SK-N-MC (cell line): ENCODE measurements around the gene MYF6.

Experiments
- DNase-seq: peaks from one replicate; pipeline ENCODE4 v3.0.0-alpha.2; 2011; ENCODE audit warnings: low read depth, low spot score
- H3K27ac ChIP-seq: fragments of 200-600 bp; sonication (generic); 2 replicates; pipeline ENCODE4 v1.5.1; 2016; ENCODE audit warnings: mixed run types
- H3K36me3 ChIP-seq: fragments of 200-600 bp; sonication (generic); 2 replicates; pipeline ENCODE4 v1.6.1; 2017; ENCODE audit warnings: antibody characterized with exemption, low read length, mixed read lengths; ENCODE audit not compliant: insufficient read depth
- H3K4me3 ChIP-seq: fragments of 200-600 bp; sonication (generic); 2 replicates; pipeline ENCODE4 v1.5.1; 2016
- H3K9ac ChIP-seq: fragments of 200-600 bp; sonication (generic); 2 replicates; pipeline ENCODE4 v1.8.0; 2017; ENCODE audit warnings: mixed run types, mixed read lengths; ENCODE audit not compliant: insufficient read length
- H3K9me3 ChIP-seq: fragments of 200-600 bp; sonication (generic); 2 replicates; pipeline ENCODE4 v1.6.1; 2017; ENCODE audit warnings: low read depth, mild to moderate bottlenecking, antibody characterized with exemption, low read length, moderate library complexity, mixed read lengths
- EZH2 ChIP-seq: fragments of 200-600 bp; sonication (generic); IDR thresholded peaks from one replicate; pipeline ENCODE4 v1.6.1; 2017; ENCODE audit warnings: antibody characterized with exemption
- FOXP2 ChIP-seq: optimal IDR thresholded peaks from 2 replicates; pipeline ENCODE3; 2011; ENCODE audit warnings: mild to moderate bottlenecking, moderate library complexity; ENCODE audit not compliant: insufficient read depth; ENCODE audit errors: extremely low read length, control extremely low read depth
- POLR2AphosphoS5 ChIP-seq: IDR thresholded peaks from 2 replicates; pipeline ENCODE4 v1.6.1; 2012; ENCODE audit warnings: mild to moderate bottlenecking, low read depth, low read length, borderline replicate concordance

The MYF6 gene

DNA sequence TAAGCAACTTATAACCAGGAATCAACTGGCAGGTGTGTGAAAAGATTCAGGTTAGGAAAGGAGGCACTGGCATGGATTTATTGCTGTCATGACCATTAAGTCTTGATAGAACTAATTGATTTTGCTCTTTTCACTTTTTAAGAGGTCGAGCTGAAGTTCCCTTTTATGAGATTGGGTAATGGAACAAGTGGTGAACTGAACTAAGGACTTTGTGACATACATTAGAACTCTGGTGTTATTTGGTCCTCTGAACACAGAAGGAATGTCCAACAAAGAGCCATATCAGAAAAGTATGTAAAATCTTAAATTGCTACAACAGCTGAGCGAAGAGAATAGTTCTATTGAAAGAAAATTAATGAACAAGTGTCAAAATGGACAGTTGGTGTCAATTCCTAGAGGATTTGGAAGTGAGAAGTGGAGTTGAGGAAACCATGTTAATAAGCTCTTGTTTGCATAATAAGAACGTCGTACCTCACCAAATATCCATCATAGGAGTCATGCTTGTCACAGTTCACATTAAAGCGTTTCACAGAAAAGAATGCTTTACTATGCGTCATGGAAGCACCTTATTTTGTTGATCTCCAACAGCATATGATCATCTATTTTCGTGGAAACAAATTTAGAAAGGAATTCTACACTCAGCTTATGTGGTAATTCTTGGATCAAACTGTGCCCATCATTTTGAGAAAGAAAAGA, 8.4 kb upstream of the MYF6 start:
- Histone ChIP-seq H3K27ac (no peak overlapping the region), H3K4me3 (no peak overlapping the region), H3K9ac (no peak overlapping the region), H3K9me3 (no peaks in the 10 kb centered on the region), H3K36me3 (no peaks in the 10 kb centered on the region)
- no peak for DNase-seq
- TF ChIP-seq FOXP2 (no peak), EZH2 (no peak), POLR2AphosphoS5 (no peak)

GRCh38 chr12:80700327-80700726, 7.1 kb upstream of the MYF6 start:
- no peak for DNase-seq
- no peak for TF ChIP-seq FOXP2
- no peak for TF ChIP-seq POLR2AphosphoS5
- no peak for TF ChIP-seq EZH2
- Histone ChIP-seq H3K4me3 (no peak overlapping the region), H3K27ac (no peak overlapping the region), H3K9ac (no peak overlapping the region), H3K36me3 (no peaks in the 10 kb centered on the region), H3K9me3 (no peaks in the 10 kb centered on the region)

DNA sequence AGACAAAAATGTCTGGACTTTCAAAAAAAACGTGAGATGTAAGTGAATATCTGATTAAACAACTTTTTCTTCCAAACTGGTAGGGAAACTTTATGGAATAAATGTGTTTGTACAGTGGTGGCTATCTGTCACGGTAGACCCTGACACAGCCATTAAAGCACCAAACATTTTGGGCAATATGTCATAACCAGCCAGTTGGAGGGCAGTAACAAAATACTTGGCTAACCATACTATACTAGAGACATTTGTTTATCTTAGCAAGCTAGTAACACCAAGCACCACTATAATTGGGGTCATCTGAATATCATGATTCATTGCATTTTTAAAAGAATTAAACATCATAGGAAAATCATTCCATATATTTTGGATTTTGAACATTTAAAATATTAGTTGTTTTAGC, 6.0 kb upstream of the MYF6 start:
- DNase-seq: no peak
- no peak overlapping the region for H3K27ac ChIP-seq

GRCh38 chr12:80702889-80703805, 4.3 kb upstream of the MYF6 start:
- no peak for TF ChIP-seq POLR2AphosphoS5
- no peak for TF ChIP-seq EZH2
- TF ChIP-seq FOXP2: no peak
- Histone ChIP-seq H3K9ac (no peak overlapping the region), H3K36me3 (no peaks in the 10 kb centered on the region), H3K27ac (no peak overlapping the region), H3K4me3 (no peak overlapping the region), H3K9me3 (no peaks in the 10 kb centered on the region)
- no peak for DNase-seq

More for the DNA sequence above, 6.0 kb upstream of the MYF6 start:
- H3K9me3 ChIP-seq: no peaks in the 10 kb centered on the region
- TF ChIP-seq EZH2: no peak
- TF ChIP-seq POLR2AphosphoS5: no peak
- TF ChIP-seq FOXP2: no peak
- H3K9ac ChIP-seq: no peak overlapping the region
- H3K36me3 ChIP-seq: no peaks in the 10 kb centered on the region
- H3K4me3 ChIP-seq: no peak overlapping the region

- TF ChIP-seq POLR2AphosphoS5 (no peak), EZH2 (no peak), FOXP2 (no peak)
- no peak for DNase-seq
- no peak overlapping the region for H3K9ac ChIP-seq
Observed at GRCh38 chr12:80704420-80704819, 3.0 kb upstream of the MYF6 start.

GRCh38 chr12:80707830-80708258, 410 bp downstream of the MYF6 start:
- no peak for DNase-seq
- Histone ChIP-seq H3K9me3 (no peaks in the 10 kb centered on the region), H3K27ac (no peak overlapping the region), H3K4me3 (no peak overlapping the region), H3K36me3 (no peaks in the 10 kb centered on the region), H3K9ac (no peak overlapping the region)
- TF ChIP-seq EZH2 (no peak), FOXP2 (no peak), POLR2AphosphoS5 (no peak)

More at GRCh38 chr12:80704420-80704819, 3.0 kb upstream of the MYF6 start:
- Histone ChIP-seq H3K4me3 (no peak overlapping the region), H3K36me3 (no peaks in the 10 kb centered on the region), H3K9me3 (no peaks in the 10 kb centered on the region), H3K27ac (no peak overlapping the region)

DNA sequence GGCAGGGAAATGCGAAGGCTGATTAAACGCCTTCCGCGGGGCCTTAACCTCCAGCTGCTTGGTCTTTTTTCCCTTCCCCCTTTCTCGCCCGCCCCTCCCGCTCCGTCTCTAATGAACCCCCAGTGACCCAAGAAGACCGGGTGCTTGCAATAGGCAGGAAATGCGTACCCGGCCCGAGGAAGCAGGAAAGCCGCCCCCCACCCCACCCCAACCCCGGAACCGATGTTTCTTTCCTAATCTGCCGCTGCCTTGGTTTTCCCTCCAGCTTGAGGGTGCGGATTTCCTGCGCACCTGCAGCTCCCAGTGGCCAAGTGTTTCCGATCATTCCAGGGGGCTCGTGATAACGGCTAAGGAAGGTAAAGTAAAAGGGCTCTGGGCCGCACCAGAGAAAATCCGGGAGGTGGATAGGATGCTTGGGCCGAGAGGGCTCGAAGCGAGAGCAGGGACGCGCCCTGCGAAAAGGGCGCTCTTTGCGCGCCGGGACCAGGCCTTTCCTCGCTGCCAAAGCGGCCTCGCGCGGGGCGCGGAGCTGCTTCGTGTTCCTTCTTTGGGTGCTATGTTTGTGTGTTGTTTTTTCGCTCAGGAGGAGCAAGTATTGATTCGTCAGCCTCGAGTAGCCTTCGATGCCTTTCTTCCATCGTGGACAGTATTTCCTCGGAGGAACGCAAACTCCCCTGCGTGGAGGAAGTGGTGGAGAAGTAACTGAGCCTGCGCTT, 983 bp downstream of the MYF6 start:
- Histone ChIP-seq H3K9ac (no peak overlapping the region), H3K4me3 (no peak overlapping the region), H3K27ac (no peak overlapping the region), H3K9me3 (no peaks in the 10 kb centered on the region), H3K36me3 (no peaks in the 10 kb centered on the region)
- no peak for DNase-seq
- TF ChIP-seq EZH2 (no peak), FOXP2 (no peak), POLR2AphosphoS5 (no peak)

- Histone ChIP-seq H3K9me3 (no peaks in the 10 kb centered on the region), H3K4me3 (no peak overlapping the region), H3K9ac (no peak overlapping the region), H3K27ac (no peak overlapping the region), H3K36me3 (no peaks in the 10 kb centered on the region)
- DNase-seq: no peak
- TF ChIP-seq EZH2 (no peak), FOXP2 (no peak), POLR2AphosphoS5 (no peak)
Observed at GRCh38 chr12:80708975-80709328, 1.5 kb downstream of the MYF6 start.
